ENCODE measurements around the gene YEATS2.

The YEATS2 gene

DNA sequence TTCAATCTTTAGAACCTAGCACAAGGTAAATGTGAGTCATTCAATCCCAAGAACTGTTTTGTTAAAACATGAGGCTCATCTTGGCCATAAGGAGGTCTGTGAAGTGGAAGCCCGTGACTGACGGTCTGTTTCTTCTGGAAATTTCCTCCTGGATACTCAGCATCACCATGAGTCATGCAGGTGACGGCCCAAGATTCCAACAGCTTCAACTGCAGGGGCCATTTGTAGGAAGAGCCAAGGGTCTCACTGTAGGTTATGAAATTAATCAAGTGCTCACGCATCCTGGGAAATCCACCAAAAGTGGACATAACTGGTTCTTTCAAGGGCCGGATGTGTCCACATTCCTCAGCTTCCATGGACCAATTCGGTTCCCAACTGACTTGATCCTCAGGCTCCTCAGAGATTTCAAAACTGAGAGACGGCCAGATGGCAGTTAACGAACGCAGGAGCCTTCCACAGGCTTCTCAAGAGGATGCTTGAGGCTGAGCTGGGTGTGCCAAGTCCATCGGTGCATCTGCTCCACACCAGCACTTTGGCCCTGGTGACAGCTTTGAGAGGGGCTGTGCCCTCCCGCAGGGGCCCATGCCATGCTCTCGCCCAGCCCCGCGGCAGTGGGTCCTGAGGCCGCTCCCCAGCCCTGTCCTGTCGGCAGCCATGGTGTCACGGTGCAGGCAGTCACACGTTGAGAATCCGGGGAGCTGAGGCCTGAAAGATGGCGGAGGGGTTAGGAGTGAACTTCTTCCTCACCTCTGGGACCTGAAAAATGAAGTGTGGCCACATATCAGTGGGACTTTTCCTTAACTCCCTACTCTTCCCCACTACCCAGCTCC lies 119.3 kb downstream of the YEATS2 start:
- H3K4me3 ChIP-seq (ENCODE audit: low read depth, low read length) = no peak overlapping the region
- no peak for DNase-seq (ENCODE audit: low read depth)
- TF ChIP-seq CTCF (IDR thresholded peaks at IDR 0.05; ENCODE audit: low read depth, low read length, missing control alignments) = no peak

- no peak for TF ChIP-seq CTCF (IDR thresholded peaks at IDR 0.05; ENCODE audit: low read depth, low read length, missing control alignments)
- no peak for DNase-seq (ENCODE audit: low read depth)
- no peak overlapping the region for H3K4me3 ChIP-seq (ENCODE audit: low read depth, low read length)
Observed at GRCh38 chr3:183817639-183818038, 120.0 kb downstream of the YEATS2 start.

DNA sequence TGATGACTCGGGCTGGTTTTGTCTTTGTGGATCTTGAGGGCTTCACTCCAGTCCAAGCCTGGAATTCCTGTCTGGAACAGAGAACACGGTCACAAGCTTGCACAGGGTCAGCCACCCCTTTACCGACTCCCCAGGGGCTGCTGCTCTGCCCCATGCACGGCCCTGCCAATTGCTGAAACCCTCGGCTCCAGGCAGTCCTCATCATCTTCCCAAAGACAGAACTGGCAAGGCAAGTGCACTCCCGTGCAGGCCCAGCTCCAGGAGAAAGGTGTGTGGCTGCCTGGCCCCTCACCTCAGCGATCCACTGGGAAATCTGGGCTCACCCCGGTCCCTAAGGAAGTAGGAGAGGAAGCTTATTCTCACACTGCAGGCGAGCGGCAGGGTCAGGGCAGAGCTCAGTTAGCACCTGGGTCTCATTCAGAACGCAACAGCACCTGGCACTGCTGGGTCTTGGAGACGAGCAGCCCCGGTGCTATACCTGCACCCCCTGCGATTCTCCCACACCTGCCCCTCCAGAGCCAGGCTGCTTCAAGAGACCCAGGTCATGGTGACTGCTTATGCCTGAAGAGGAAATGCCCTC lies 120.5 kb downstream of the YEATS2 start:
- no peak for TF ChIP-seq CTCF (IDR thresholded peaks at IDR 0.05; ENCODE audit: low read depth, low read length, missing control alignments)
- no peak for DNase-seq (ENCODE audit: low read depth)
- no peak overlapping the region for H3K4me3 ChIP-seq (ENCODE audit: low read depth, low read length)

DNA sequence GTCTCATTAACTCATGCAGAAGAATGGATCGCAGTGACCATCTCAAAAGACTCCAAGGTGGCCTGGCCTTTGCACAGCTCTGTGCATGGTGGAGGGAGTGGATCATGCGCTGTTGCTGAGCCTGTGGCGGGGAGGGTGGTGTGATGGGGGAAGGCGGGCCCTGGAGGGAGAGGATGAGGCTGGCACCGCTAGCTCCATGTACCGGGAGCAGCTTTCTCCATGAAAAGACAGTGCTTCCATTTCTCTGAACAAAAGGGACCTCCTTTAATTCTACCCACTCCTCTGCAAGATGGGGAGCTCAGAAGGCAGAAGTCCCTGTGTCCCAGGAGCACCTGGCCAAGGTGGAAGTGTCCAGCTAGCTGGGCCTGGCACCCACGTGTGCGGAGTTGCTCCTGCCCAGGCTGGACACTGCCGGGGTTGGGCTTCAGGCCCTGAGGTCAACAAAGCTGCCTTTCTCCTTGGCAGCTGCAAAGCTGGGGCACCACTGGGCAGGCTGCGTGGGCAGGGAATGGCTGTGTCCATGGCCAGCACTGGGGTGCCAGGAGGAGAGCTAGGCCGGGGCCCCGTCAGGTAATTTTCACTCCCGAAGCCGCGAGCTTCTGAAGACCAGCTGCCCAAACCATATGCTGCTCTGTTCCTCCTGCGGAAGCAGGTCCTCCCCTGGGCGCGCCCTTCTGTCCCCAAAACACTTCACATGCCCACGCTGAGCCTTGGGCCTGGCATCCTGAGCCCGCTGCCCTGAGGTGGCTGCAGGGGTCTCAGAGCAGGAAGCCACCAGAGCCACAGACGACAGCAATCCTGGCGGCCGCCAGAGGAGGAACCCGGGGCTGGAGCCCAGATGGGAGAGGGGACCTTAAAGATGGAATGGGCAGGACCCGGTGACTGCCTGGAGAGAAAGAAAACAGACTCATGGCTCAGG lies 121.4 kb downstream of the YEATS2 start:
- no peak for TF ChIP-seq CTCF (IDR thresholded peaks at IDR 0.05; ENCODE audit: low read depth, low read length, missing control alignments)
- DNase-seq (ENCODE audit: low read depth) = no peak
- H3K4me3 ChIP-seq (ENCODE audit: low read depth, low read length) = no peak overlapping the region

DNA sequence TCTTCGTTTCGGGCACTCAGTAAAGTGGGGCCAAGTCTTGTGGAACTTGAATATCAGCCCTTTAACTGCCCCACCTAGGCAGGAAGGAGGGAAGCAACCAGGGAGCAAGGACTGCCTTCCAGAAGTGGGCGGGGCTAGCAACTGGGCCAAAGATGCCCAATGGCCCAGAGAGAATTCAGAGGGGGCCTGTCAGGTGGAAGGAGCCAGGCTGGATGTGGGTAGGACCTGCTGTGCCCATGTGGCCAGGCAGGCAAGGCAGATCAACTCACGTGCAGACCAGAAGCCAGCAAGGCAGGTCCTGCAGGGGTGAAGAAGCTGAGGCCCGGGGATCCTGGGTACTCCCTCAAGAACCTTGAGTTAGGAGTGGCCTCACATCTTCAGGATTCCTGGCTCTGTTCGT lies 122.2 kb downstream of the YEATS2 start:
- DNase-seq (ENCODE audit: low read depth) = no peak
- TF ChIP-seq CTCF (IDR thresholded peaks at IDR 0.05; ENCODE audit: low read depth, low read length, missing control alignments) = no peak
- H3K4me3 ChIP-seq (ENCODE audit: low read depth, low read length) = no peak overlapping the region

DNA sequence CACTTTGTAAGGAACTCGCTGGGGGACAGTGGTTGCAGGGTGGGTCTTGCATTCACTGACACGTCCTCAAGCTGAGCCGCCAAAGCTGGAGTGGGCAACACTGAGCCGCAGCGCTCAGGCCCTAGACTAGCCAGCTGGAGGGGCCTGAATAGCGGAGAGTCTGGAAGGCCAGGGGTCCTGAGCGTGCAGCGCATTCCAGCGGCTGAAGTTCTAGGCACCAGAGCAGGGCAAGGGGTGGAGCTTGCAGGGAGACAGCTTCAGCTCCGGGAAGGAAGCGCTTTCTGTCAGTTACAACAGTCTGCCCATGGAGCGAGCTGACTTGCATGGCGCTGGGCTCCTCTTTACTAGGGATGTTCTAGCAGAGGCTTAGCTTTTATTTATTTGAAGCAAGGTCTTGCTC lies 125.0 kb downstream of the YEATS2 start:
- H3K4me3 ChIP-seq (ENCODE audit: low read depth, low read length) = no peak overlapping the region
- no peak for TF ChIP-seq CTCF (IDR thresholded peaks at IDR 0.05; ENCODE audit: low read depth, low read length, missing control alignments)
- DNase-seq (ENCODE audit: low read depth) = no peak

Data from GM12864 (cell line).